HG03575 (cell line): ENCODE data around the gene GPR78.
"Not testable (repeated sequence)": the region's sequence is repeated elsewhere in the genome, so short reads cannot be mapped to it uniquely, and the experiment has no call there.

Experiments used
- ATAC-seq: cut with Tn5 transposase; IDR thresholded peaks from one replicate; pipeline ENCODE4 v1.9.1; 2021; ENCODE audit not compliant: unreplicated experiment, insufficient number of reproducible peaks, low FRiP score; ENCODE audit errors: extremely low read depth

The GPR78 gene

DNA sequence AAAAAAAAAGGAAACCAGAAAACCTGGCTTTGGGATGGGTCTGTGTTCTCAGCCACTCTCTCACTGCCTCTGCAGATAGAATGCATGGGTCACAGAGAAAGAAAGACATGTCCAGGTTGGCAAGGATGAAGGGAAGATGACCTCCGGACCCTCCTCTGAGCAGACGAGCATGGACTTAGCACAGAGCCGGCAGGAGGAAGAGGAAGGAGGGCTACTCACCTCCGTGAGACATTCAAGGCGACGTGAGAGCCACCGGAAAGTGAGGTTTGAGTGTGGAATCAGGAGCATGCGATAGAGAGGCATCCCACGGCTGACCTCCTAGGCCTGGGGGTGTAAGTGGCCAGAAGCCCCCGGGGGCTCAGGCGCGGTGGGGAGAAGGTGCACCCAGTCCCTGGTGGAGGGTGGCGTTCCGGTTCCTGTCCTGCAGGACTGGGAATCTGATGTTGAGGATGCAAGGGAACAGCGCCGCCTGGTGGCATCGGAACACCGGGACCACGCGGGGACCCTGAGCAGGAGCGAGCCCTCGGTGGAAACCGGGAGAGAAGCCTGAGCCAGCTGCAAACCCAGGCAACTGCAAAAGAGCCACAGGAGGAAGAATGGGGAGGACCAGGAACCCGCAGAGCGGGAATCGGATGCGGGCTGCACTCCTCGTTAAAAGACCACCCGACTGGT, 44.5 kb downstream of the GPR78 start:
- ATAC-seq = not testable (repeated sequence)

DNA sequence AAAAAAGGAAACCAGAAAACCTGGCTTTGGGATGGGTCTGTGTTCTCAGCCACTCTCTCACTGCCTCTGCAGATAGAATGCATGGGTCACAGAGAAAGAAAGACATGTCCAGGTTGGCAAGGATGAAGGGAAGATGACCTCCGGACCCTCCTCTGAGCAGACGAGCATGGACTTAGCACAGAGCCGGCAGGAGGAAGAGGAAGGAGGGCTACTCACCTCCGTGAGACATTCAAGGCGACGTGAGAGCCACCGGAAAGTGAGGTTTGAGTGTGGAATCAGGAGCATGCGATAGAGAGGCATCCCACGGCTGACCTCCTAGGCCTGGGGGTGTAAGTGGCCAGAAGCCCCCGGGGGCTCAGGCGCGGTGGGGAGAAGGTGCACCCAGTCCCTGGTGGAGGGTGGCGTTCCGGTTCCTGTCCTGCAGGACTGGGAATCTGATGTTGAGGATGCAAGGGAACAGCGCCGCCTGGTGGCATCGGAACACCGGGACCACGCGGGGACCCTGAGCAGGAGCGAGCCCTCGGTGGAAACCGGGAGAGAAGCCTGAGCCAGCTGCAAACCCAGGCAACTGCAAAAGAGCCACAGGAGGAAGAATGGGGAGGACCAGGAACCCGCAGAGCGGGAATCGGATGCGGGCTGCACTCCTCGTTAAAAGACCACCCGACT, 50.2 kb downstream of the GPR78 start:
- ATAC-seq = not testable (repeated sequence)

DNA sequence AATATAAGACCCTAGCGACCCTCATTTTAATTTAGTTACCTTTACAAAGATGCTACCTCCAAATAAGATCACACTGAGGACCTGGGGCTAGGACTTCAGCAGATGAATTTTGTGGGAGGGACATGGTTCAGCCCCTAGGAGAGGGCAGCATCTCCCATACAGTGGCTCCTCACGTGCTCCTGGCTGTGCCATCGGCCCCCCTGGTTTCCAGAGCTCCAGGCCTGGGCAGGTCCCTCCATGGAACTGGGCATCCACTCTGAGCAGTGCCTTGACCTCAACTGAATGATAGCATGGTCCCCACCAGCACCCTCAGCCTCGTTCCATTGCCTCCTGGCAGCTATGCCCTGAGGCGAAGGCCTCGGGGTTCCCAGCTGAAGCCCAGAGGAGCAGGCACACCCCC, 51.7 kb downstream of the GPR78 start:
- ATAC-seq = not testable (repeated sequence)

DNA sequence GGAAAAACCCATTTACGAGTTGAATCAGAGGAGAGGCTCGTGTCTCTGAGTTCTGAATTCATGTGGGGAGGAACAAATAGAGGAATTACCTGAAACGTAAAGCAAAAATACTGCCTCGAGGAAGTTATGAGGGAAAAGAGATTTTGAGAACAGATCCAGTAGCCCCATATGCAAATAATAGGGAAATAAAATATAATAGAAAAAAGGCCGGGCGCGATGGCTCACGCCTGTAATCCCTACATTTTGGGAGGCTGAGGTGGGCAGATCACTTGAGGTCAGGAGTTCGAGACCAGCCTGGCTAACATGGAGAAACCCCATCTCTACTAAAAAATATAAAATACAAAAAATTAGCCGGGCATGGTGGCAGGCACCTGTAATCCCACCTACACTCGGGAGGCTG, 54.6 kb downstream of the GPR78 start:
- not testable (repeated sequence) for ATAC-seq

DNA sequence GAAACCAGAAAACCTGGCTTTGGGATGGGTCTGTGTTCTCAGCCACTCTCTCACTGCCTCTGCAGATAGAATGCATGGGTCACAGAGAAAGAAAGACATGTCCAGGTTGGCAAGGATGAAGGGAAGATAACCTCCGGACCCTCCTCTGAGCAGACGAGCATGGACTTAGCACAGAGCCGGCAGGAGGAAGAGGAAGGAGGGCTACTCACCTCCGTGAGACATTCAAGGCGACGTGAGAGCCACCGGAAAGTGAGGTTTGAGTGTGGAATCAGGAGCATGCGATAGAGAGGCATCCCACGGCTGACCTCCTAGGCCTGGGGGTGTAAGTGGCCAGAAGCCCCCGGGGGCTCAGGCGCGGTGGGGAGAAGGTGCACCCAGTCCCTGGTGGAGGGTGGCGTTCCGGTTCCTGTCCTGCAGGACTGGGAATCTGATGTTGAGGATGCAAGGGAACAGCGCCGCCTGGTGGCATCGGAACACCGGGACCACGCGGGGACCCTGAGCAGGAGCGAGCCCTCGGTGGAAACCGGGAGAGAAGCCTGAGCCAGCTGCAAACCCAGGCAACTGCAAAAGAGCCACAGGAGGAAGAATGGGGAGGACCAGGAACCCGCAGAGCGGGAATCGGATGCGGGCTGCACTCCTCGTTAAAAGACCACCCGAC, 55.8 kb downstream of the GPR78 start:
- not testable (repeated sequence) for ATAC-seq
